Fibroblast of upper back skin (primary cell): ENCODE data around the gene GDF7.

ENCODE experiments used
- DNase-seq: peaks from one replicate; pipeline ENCODE4 v3.0.0-alpha.2; 2013

Gene GDF7

DNA sequence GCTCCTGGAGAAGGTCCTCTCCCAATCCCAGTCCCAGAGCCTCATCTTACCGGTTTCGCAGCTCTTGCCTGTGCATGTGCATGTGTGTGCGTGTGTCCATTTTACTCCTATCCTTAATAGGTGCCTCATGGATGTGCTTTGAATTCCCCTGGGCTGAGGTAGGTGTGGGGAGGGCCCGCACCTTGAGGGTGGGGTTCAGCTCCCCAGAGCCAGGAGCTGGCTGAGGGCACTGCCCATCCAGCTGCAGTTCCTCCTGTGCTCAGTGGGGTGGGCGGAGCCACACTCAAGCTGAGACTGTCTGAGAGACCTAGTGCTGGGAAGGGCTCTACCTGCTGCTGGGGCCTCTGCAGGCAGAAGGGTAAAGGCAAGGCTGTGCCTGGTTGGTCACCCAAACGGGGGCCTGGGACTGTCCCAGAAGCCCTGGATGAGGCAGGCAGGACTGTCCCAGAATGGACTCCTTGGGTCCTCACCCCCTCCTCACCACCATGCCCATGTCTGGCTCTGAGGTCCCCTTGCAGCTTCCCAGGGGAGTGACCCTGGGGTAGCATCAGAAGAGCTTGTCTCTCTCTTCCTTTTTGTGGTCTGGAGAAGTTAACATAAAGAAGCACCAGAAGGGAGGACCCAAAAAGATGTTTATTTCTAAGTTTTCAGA is 8.9 kb downstream of the GDF7 start:
- no peak for DNase-seq

GRCh38 chr2:20676353-20677215 is 9.6 kb downstream of the GDF7 start:
- DNase-seq: no peak

GRCh38 chr2:20677301-20678085 is 10.5 kb downstream of the GDF7 start:
- no peak for DNase-seq

DNA sequence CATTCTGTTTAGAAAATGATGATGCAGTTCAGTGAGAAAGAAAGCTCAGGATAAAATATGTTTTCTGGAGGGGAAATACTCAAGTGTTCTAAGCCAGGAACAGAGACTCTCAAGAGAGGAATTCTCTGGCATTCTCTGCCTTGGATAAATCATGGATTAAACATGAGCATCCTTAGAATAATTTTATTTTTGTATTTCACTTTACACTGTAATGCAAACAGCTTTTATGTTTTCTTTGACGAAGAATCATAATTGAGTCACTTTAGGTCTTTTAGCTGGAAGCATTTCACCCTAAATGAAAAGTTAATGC is 11.1 kb downstream of the GDF7 start:
- DNase-seq: no peak

DNA sequence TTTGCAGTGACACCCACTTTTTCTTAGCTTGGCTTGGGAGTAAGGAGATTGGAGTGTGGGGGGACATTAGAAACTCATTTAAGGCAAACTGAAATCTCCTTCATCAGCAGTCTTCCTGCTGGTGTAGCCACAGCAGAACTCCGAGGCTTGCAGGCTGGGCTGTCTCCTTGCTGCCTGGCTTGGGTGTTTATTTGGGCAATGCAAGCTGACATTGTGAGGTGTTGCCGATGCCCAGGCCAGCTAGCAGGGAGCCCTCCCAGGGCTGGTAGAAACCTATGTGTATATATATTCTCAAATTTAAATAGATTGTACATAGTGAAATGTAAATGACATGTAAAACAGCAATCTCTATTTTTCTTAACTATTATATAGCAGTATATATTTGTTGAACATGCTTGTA is 11.8 kb downstream of the GDF7 start:
- DNase-seq: no peak

DNA sequence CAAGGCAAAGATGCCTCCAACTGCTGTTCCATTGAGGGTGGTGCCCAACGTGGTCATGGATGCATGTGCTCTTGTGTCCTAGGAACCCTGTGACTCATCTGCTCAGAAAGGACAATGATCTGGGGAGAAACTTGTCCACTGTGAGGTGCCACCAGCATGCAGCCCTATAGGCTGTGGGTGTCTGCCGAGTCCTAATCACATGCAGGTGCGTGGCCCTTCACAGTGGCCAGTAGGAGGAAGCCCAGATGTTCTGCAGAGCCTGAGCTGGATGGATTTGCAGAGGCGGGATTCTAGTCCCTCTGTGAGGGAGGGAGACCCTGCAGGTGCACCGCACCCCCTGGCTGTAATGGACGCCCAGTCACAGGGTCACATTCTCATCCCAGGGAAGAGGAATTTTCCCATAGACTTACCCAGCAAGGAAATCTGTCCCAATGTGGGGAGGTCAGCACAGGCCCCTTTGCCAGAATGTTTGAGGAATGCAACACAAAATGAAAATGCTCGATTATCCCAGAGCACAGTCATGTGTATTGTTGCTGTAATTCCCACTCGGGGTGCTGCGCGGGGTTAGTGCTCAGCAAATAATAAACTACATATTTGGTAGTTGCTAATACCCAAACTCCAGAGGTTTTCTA is 13.9 kb downstream of the GDF7 start:
- no peak for DNase-seq

- DNase-seq: no peak
Measured at GRCh38 chr2:20682167-20682920, 15.4 kb downstream of the GDF7 start.

DNA sequence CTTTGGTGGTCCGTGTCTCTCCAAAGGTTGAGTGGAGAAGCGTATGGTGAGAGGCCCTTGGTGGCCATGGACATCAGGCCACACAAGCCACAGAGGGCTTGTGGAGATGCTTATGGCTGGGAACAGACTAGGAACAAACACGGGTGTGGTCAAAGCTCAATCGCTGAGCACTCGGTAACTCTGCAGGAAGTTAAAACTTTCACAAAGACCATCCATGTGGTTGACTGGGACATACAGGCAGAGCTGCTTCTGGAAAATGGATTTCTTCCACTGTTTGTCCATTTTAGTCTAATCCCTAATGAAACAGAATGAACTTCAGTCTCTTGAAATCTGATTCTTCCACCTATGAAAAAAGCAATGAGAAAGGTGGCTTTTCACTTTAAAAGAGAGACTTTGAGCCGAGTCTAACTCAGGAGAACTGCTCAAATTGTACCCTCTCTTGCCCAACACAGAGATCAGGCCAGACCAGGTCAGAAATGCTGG is 17.7 kb downstream of the GDF7 start:
- no peak for DNase-seq

GRCh38 chr2:20687260-20687832 is 20.4 kb downstream of the GDF7 start:
- DNase-seq: no peak

DNA sequence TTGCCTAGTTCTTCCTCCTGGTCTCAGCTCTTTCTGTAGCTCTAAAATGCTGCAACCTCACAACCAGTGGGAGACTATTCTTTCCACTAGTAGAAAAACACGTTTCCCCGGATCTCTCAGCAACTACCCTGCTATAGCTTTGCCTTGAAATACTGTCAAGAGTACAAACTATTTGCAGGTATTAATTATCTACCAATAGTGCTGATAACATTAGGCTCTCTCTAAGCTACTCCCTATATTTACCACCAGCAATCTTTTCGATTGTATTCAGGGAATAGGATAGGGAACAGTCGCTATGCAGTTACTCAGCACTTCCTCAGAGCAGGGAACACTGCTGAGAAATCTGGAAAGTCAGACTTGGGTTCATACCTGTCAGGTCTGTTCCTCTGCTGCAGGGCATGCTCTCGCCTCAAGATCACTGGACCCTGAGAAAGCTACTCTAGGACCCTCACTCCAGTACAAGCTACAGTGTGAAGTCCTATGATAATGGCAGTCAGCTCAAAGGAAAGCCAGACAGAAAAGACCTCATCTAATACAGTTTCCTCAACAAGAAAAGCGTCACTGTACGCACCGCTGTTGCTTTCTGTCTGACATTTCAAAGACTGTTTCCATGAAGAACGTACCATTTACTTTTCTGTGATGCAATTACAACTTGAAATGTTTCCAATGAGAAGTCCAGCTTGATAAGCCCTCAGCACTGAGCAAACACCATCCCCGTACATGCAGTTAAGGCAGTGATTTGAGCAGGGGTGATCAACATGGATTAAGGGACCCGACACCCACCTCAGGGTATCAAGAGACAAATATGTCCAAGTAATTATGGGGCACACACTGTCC is 22.7 kb downstream of the GDF7 start:
- DNase-seq: no peak

DNA sequence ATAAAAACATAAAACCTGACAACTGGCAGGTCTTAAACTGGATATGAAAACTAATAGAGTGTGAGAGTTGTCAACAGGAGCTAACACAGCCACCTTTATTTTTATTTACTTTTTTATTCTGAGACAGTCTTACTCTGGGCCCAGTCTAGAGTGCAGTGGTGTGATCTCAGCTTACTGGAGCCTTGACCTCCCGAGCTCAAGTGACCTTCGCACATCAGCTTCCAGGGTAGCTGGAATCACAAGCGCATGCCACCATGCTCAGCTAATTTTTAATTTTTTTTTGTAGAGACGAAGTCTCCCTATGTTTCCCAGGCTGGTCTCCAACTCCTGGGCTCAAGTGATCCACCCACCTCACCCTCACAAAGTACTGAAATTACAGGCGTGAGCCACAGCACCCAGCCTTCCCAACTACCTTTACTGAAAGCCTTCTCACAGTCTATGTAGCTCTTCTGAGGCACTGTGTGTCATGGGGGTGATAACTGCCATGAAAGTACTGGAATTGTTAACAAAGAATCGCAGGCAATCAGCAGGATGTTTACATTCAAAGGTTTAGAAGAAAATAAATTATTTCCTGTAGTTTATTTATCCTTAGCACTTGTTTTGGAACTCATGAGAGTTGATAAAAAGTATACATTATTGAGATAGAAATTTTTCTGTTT is 24.3 kb downstream of the GDF7 start:
- DNase-seq: no peak

GRCh38 chr2:20692081-20692480 is 25.1 kb downstream of the GDF7 start:
- no peak for DNase-seq

DNA sequence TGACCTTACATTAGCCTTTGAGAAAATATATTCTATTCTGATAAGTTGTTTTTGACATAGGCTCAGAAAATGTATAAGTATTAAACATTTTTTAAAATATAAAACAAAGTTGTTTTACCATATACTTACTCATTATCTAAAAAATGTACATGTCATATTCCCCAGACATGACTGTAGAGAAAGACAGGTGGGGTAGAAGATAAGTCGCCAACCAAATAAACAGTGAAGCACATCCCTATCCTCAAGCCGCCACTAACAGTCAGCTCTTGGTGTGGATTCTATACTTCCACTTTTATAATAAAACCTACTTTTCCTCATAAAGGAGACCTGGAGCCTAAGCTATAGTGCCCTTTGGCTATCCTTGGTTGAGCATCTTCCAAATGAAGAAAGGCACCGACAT is 26.4 kb downstream of the GDF7 start:
- DNase-seq: no peak

DNA sequence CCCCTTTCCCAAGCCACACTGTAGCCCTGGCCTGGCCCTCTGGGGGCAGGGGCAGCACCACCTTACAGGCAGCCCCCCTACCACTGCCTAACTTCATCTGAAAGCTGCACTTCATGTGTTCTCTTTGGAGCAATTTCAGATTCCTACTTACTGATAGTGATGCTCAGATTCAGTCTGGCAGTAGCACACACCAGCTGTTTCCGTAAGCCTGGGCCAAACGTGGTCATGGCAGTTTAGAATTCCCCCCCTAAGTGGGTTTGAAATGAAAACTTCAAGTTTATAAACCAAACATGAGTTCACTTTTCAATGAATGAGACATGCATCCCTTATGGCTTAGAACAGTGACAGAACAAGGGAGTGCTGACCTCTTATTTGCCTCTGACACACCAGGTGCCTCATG is 29.4 kb downstream of the GDF7 start:
- no peak for DNase-seq

- DNase-seq: no peak
Measured at GRCh38 chr2:20697322-20697934, 30.5 kb downstream of the GDF7 start.

DNA sequence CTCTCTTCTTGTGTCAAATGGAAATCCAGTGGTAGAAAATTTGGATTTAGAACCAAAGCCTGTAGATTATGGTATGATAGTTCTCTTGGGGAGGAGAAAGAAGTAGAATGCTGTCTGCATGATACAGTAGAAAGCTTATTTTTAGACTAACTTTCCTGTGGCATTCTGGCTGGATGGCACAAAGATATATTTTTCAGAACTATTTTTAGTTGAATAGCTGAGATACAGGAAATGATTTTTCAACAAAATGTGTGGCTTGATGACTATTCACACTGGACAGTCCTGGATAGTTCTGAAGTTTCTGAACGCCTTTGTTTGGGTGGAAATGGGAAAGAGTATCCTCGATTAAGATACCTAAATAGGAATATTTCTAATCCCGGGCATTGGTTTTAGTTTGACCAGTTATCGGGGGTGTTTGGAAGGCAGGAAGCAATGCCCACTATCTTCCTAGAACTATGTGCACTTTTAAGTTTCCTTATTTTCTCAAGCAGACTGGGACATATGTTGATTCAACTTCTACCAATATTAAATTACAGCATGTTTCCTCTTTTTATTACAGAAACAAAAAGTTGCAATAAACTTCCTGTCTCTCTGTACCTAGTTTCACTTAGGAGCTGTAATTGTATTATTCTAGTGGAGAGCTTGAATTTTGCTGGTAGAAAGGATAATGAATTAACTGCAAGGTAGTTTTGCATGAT is 32.1 kb downstream of the GDF7 start:
- no peak for DNase-seq

- no peak for DNase-seq
Measured at GRCh38 chr2:20702563-20702962, 35.6 kb downstream of the GDF7 start.

DNA sequence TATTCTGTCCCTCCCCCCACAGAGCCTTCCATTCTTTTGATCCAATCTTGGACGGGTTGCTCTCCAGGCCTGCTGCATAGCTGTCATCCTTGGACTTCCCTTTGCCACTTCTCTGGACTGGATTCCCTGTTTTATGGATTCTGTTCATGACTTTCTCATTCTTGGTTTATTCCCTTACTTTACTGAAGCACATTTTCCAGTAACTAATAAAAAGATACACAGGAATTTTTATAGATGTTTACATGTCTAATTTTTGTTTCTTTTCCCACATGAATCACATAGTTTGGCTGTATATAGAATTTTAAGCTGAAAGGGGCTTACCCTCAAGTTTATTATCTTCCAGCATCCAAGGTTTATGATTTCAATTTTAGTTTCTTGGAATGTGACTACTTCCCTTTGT is 37.9 kb downstream of the GDF7 start:
- DNase-seq: no peak

DNA sequence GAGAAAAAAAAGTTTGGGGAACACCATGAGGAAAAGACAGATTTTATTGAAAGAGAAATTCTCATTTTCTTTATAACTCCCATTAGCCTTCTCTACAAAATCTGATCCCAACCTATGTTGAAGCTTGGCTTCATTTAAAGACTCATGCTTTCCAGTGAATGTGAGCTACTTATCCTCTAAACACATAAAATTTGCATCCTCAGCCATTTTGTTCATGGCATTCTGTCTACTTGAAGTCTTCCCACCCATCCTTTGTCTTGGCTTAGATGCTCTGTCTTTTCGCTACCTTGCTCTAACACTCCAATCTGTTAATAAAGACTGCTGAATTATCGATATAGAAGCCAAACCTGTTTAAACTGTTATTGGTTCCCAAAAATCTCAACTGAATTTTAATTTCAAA is 39.3 kb downstream of the GDF7 start:
- DNase-seq: no peak

- DNase-seq: no peak
Measured at GRCh38 chr2:20706786-20707185, 39.8 kb downstream of the GDF7 start.
